VCaP (cell line): Measurements from ENCODE around the gene ACACB.

Experiments used
- H3K27ac ChIP-seq: fragments of 450-650 bp; 2 replicates; pipeline ENCODE4 v1.5.1; 2017
- CTCF ChIP-seq: fragments of 450-650 bp; conservative IDR thresholded peaks from 2 replicates; pipeline ENCODE4 v1.5.1; 2017; ENCODE audit warnings: mild to moderate bottlenecking, moderate library complexity

The ACACB gene

GRCh38 chr12:109222062-109222461 is 105.7 kb downstream of the ACACB start:
- no peak overlapping the region for H3K27ac ChIP-seq
- TF ChIP-seq CTCF = no peak

- TF ChIP-seq CTCF = no peak
Measured at GRCh38 chr12:109222496-109222895, 106.1 kb downstream of the ACACB start.

GRCh38 chr12:109223211-109223610 is 106.8 kb downstream of the ACACB start:
- H3K27ac ChIP-seq = no peak overlapping the region
- no peak for TF ChIP-seq CTCF

More at GRCh38 chr12:109222496-109222895, 106.1 kb downstream of the ACACB start:
- H3K27ac ChIP-seq = no peak overlapping the region

- no peak for TF ChIP-seq CTCF
- H3K27ac ChIP-seq = no peak overlapping the region
Measured at GRCh38 chr12:109223868-109224267, 107.5 kb downstream of the ACACB start.

- H3K27ac ChIP-seq = no peak overlapping the region
- TF ChIP-seq CTCF = no peak
Measured at GRCh38 chr12:109228664-109229063, 112.3 kb downstream of the ACACB start.

- no peak for TF ChIP-seq CTCF
- H3K27ac ChIP-seq = no peak overlapping the region
Measured at GRCh38 chr12:109230193-109230592, 113.8 kb downstream of the ACACB start.

GRCh38 chr12:109232731-109233130 is 116.3 kb downstream of the ACACB start:
- TF ChIP-seq CTCF = no peak
- no peak overlapping the region for H3K27ac ChIP-seq

GRCh38 chr12:109234012-109234411 is 117.6 kb downstream of the ACACB start:
- H3K27ac ChIP-seq = no peak overlapping the region
- TF ChIP-seq CTCF = no peak
